ENCODE measurements around the gene HDAC4. TPM values are rescaled to one million over a fixed set of nuclear protein-coding genes. Genes with fewer than 3 reads are reported as not detected.

Gene HDAC4
- total RNA-seq, 4 donors from 2014 or later: 24.8 to 82.9 (median 41.3) TPM

GRCh38 chr2:239379641-239380170, 21.1 kb downstream of the HDAC4 start:
- TF ChIP-seq, protein P1, sequence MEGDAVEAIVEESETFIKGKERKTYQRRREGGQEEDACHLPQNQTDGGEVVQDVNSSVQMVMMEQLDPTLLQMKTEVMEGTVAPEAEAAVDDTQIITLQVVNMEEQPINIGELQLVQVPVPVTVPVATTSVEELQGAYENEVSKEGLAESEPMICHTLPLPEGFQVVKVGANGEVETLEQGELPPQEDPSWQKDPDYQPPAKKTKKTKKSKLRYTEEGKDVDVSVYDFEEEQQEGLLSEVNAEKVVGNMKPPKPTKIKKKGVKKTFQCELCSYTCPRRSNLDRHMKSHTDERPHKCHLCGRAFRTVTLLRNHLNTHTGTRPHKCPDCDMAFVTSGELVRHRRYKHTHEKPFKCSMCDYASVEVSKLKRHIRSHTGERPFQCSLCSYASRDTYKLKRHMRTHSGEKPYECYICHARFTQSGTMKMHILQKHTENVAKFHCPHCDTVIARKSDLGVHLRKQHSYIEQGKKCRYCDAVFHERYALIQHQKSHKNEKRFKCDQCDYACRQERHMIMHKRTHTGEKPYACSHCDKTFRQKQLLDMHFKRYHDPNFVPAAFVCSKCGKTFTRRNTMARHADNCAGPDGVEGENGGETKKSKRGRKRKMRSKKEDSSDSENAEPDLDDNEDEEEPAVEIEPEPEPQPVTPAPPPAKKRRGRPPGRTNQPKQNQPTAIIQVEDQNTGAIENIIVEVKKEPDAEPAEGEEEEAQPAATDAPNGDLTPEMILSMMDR (IDR thresholded peaks at IDR 0.05; ENCODE audit: low read depth): no peak

GRCh38 chr2:239378918-239379640, 21.7 kb downstream of the HDAC4 start:
- TF ChIP-seq, protein P1 (IDR thresholded peaks at IDR 0.05; ENCODE audit: low read depth): no peak

DNA sequence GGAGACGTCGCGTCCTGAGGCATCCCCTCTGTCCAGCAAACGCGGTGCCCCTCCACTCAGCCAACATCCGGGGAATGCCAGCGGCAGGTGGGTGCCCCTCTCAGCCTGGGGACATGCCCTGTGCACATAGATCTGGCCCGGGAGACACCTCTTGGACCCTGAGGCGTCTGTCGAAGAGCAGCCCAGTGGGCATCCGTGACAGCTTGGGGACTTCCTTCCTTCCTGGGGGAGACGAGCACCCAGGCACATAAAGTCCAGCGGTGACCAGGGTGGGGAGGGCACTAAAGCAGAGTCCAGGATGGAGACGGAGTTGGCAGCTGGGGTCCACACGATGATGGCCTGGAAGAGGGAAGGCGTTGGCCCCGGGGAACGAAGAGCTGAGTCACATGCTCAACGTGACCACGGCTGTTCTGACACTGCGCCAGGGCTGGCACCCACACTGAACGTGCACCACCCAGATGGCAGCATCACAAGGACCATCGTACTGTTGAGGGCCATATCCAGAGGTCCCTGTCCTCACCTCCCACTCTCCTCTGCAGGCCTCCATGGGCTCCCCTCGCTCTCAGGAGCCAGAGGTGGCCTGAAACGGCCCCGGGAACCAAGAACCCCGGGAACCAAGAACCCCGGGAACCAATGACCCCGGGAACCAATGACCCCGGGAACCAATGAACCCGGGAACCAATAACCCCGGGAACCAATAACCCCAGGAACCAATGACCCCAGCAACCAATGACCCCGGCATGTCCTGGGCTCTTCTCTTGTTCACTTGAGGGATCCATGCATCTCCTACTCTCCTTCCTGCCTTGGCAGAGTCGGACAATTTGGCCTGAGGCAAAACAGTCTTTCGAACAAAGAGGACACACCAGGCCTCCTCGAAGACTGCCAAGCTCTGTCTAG, 22.6 kb downstream of the HDAC4 start:
- TF ChIP-seq, protein P1 (IDR thresholded peaks at IDR 0.05; ENCODE audit: low read depth): no peak

GRCh38 chr2:239377591-239377990, 23.2 kb downstream of the HDAC4 start:
- TF ChIP-seq, protein P1 (IDR thresholded peaks at IDR 0.05; ENCODE audit: low read depth): no peak

GRCh38 chr2:239376942-239377531, 23.8 kb downstream of the HDAC4 start:
- TF ChIP-seq, protein P1 (IDR thresholded peaks at IDR 0.05; ENCODE audit: low read depth): no peak

DNA sequence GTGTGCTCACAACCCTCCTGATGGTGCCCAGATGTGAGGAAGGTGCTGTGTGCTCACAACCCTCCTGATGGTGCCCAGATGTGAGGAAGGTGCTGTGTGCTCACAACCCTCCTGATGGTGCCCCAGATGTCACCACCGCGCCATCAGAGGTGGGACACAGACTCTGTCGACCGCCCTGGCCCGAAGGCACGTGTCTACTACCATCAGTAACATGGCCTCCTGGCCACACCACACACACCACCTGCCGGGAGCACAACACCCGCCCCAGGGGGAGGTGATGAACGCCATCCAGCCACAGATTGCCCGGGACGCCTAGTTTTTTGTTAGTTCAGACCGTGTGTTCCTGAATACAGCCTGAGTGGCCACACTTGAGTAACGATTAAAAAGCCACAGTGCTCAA, 24.5 kb downstream of the HDAC4 start:
- TF ChIP-seq, protein P1 (IDR thresholded peaks at IDR 0.05; ENCODE audit: low read depth): no peak

Data from subcutaneous adipose tissue (tissue), 4 donors.